ENCODE results near the gene USP15.

GRCh38 chr12:62260733-62261683, 804 bp downstream of the USP15 start:
- no peak for TF ChIP-seq CTCF (IDR thresholded peaks at IDR 0.05)
- TF ChIP-seq POLR2A (IDR thresholded peaks at IDR 0.05): no peak

All from lower leg skin (tissue), 3 donors.